Neural cell (in vitro differentiated cells): ENCODE measurements around the gene CNKSR1. TPM values are rescaled to one million over a fixed set of nuclear protein-coding genes. Genes with fewer than 3 reads are reported as not detected.

Source experiments
- H2AFZ ChIP-seq: fragments of 200-600, 300-800 bp; sonication (generic), shearing (Covaris generic); 2 replicates; pipeline ENCODE4 v1.6.0; 2014; ENCODE audit warnings: low read depth, mild to moderate bottlenecking, antibody characterized with exemption, low read length, moderate library complexity
- H3F3A ChIP-seq: fragments of 200-600 bp; shearing (Covaris generic); 2 replicates; pipeline ENCODE4 v1.6.1; 2016; ENCODE audit warnings: mild to moderate bottlenecking, moderate library complexity, mixed read lengths, antibody characterized with exemption, low read length; ENCODE audit not compliant: insufficient read depth, poor library complexity, severe bottlenecking
- H3K27ac ChIP-seq: fragments of 200-600, 300-800 bp; sonication (generic), shearing (Covaris generic); 2 replicates; pipeline ENCODE4 v1.5.1; 2014; ENCODE audit warnings: mild to moderate bottlenecking, low read length, moderate library complexity
- H3K27me3 ChIP-seq: fragments of 300-800, 200-600 bp; sonication (generic), shearing (Covaris generic); 2 replicates; pipeline ENCODE4 v1.6.0; 2014; ENCODE audit warnings: mild to moderate bottlenecking, low read depth, low read length, moderate library complexity; ENCODE audit not compliant: insufficient read depth
- H3K36me3 ChIP-seq: fragments of 300-800, 200-600 bp; sonication (generic), shearing (Covaris generic); 2 replicates; pipeline ENCODE4 v1.5.1; 2014; ENCODE audit warnings: mild to moderate bottlenecking, antibody characterized with exemption, low read length, moderate library complexity; ENCODE audit not compliant: insufficient read depth
- H3K4me2 ChIP-seq: fragments of 300-800, 200-600 bp; sonication (generic), shearing (Covaris generic); 2 replicates; pipeline ENCODE4 v1.6.0; 2014; ENCODE audit warnings: mild to moderate bottlenecking, low read length
- H3K4me3 ChIP-seq: fragments of 300-800, 200-600 bp; sonication (generic), shearing (Covaris generic); 2 replicates; pipeline ENCODE4 v1.5.1; 2014; ENCODE audit warnings: mild to moderate bottlenecking, low read length, moderate library complexity
- H3K79me2 ChIP-seq: fragments of 200-600 bp; shearing (Covaris generic); replicated peaks from 2 replicates; pipeline ENCODE4 v1.6.0; 2014; ENCODE audit warnings: mild to moderate bottlenecking, low read length, moderate library complexity; ENCODE audit not compliant: insufficient read depth
- H3K9ac ChIP-seq: fragments of 300-800, 200-600 bp; sonication (generic), shearing (Covaris generic); 2 replicates; pipeline ENCODE4 v1.6.1; 2016; ENCODE audit warnings: mild to moderate bottlenecking, low read length, mixed read lengths
- H3K9me2 ChIP-seq: fragments of 200-600 bp; shearing (Covaris generic); 2 replicates; pipeline ENCODE4 v1.6.1; 2016; ENCODE audit warnings: mild to moderate bottlenecking, low read length, mixed read lengths; ENCODE audit not compliant: insufficient read depth
- H3K9me3 ChIP-seq: fragments of 200-600, 300-800 bp; sonication (generic), shearing (Covaris generic); 2 replicates; pipeline ENCODE4 v1.6.1; 2016; ENCODE audit warnings: mild to moderate bottlenecking, mixed run types, low read length, moderate library complexity, mixed read lengths
- H4K20me1 ChIP-seq: fragments of 200-600 bp; shearing (Covaris generic); 2 replicates; pipeline ENCODE4 v1.6.1; 2016; ENCODE audit warnings: mild to moderate bottlenecking, mixed run types; ENCODE audit not compliant: insufficient read depth
- EP300 ChIP-seq: fragments of 450-650 bp; conservative IDR thresholded peaks from 2 replicates; pipeline ENCODE4 v1.6.1; 2014; ENCODE audit warnings: antibody characterized with exemption, mild to moderate bottlenecking, moderate library complexity; ENCODE audit not compliant: poor library complexity, severe bottlenecking
- EZH2 ChIP-seq: fragments of 200-600, 300-800 bp; shearing (Covaris generic), sonication (generic); IDR thresholded peaks from 2 replicates; pipeline ENCODE4 v1.6.1; 2014; ENCODE audit warnings: antibody characterized with exemption, low read length, borderline replicate concordance, mild to moderate bottlenecking; ENCODE audit not compliant: insufficient read depth, poor library complexity, severe bottlenecking
- MXI1 ChIP-seq: fragments of 450-650 bp; conservative IDR thresholded peaks from 2 replicates; pipeline ENCODE4 v1.6.1; 2014; ENCODE audit warnings: antibody characterized with exemption, mild to moderate bottlenecking; ENCODE audit not compliant: poor library complexity, severe bottlenecking
- POLR2AphosphoS5 ChIP-seq: IDR thresholded peaks from 2 replicates; pipeline ENCODE4 v1.6.1; 2012
- RAD21 ChIP-seq: fragments of 450-650 bp; conservative IDR thresholded peaks from 2 replicates; pipeline ENCODE4 v1.6.1; 2014; ENCODE audit warnings: antibody characterized with exemption, mild to moderate bottlenecking, moderate library complexity
- SMC3 ChIP-seq: fragments of 450-650 bp; conservative IDR thresholded peaks from 2 replicates; pipeline ENCODE4 v1.6.1; 2014; ENCODE audit warnings: antibody characterized with exemption, mild to moderate bottlenecking, moderate library complexity; ENCODE audit not compliant: poor library complexity
- TAF1 ChIP-seq: IDR thresholded peaks from 2 replicates; pipeline ENCODE4 v1.6.1; 2012; ENCODE audit warnings: low read depth
- polyA plus RNA-seq: library from polyadenylated mRNA; depleted of rRNA; stranded (reverse); fragments of >200 nt; gene quantifications from 2 replicates; pipeline ENCODE4 v1.2.3, GENCODE V29; 2014
- TF ChIP-seq, protein P1 (sequence below): fragments of 450-650 bp; IDR thresholded peaks from 2 replicates; pipeline ENCODE4 v1.5.1; 2014; ENCODE audit warnings: antibody characterized with exemption, mild to moderate bottlenecking, moderate library complexity; ENCODE audit not compliant: poor library complexity, severe bottlenecking
- TF ChIP-seq, protein P2 (sequence below): IDR thresholded peaks from 2 replicates; pipeline ENCODE4 v1.6.1; 2012; ENCODE audit warnings: borderline replicate concordance

Gene CNKSR1
- polyA plus RNA-seq, 1 donor from 2014 or later = 7.8 TPM

- H2AFZ ChIP-seq = peak within 1 kb of the TSS; percentile 95
- peak within 1 kb of the TSS; percentile 35 for H3K27ac ChIP-seq
- H3K36me3 ChIP-seq = no peaks in the 10 kb centered on the region
These were observed 8.7 kb upstream of the CNKSR1 start, which contains the start of gene C1orf232 for GRCh38 chr1:26168410-26169197. Gene C1orf232, minus strand, starts transcription at chr1:26168963. Its CDS starts 464 bp downstream, at chr1:26168499.

DNA sequence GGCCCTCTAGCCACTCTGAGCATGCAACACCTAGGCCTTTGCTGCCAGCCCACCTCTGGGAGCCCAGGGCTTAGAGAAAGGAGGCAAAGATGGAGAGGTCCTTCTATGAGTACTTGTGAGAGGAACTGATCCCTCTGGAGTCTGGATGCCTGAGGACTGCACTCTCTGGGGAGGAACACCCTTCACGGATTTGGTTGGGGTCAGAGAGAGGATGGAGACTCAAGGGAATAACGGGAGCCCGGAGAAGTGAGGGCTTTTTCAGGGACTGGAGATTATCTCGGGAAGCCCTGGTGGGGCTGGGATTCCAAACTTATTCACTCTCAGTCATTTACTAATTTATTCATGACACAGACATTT is 8.1 kb upstream of the CNKSR1 start:
- TF ChIP-seq MXI1 (no peak), EZH2 (no peak), EP300 (no peak), POLR2AphosphoS5 (no peak), RAD21 (no peak), TAF1 (no peak), SMC3 (no peak)
- TF ChIP-seq, protein P1, sequence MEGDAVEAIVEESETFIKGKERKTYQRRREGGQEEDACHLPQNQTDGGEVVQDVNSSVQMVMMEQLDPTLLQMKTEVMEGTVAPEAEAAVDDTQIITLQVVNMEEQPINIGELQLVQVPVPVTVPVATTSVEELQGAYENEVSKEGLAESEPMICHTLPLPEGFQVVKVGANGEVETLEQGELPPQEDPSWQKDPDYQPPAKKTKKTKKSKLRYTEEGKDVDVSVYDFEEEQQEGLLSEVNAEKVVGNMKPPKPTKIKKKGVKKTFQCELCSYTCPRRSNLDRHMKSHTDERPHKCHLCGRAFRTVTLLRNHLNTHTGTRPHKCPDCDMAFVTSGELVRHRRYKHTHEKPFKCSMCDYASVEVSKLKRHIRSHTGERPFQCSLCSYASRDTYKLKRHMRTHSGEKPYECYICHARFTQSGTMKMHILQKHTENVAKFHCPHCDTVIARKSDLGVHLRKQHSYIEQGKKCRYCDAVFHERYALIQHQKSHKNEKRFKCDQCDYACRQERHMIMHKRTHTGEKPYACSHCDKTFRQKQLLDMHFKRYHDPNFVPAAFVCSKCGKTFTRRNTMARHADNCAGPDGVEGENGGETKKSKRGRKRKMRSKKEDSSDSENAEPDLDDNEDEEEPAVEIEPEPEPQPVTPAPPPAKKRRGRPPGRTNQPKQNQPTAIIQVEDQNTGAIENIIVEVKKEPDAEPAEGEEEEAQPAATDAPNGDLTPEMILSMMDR = no peak
- TF ChIP-seq, protein P2, sequence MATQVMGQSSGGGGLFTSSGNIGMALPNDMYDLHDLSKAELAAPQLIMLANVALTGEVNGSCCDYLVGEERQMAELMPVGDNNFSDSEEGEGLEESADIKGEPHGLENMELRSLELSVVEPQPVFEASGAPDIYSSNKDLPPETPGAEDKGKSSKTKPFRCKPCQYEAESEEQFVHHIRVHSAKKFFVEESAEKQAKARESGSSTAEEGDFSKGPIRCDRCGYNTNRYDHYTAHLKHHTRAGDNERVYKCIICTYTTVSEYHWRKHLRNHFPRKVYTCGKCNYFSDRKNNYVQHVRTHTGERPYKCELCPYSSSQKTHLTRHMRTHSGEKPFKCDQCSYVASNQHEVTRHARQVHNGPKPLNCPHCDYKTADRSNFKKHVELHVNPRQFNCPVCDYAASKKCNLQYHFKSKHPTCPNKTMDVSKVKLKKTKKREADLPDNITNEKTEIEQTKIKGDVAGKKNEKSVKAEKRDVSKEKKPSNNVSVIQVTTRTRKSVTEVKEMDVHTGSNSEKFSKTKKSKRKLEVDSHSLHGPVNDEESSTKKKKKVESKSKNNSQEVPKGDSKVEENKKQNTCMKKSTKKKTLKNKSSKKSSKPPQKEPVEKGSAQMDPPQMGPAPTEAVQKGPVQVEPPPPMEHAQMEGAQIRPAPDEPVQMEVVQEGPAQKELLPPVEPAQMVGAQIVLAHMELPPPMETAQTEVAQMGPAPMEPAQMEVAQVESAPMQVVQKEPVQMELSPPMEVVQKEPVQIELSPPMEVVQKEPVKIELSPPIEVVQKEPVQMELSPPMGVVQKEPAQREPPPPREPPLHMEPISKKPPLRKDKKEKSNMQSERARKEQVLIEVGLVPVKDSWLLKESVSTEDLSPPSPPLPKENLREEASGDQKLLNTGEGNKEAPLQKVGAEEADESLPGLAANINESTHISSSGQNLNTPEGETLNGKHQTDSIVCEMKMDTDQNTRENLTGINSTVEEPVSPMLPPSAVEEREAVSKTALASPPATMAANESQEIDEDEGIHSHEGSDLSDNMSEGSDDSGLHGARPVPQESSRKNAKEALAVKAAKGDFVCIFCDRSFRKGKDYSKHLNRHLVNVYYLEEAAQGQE = no peak
- H3K36me3 ChIP-seq = no peaks in the 10 kb centered on the region
- peak overlapping the region; percentile 85 for H3K9ac ChIP-seq
- H3F3A ChIP-seq = no peaks in the 10 kb centered on the region
- H3K4me2 ChIP-seq = no peak overlapping the region
- H3K9me2 ChIP-seq = no peaks in the 10 kb centered on the region
- no peaks in the 10 kb centered on the region for H3K79me2 ChIP-seq
- no peaks in the 10 kb centered on the region for H3K9me3 ChIP-seq
- peak overlapping the region; percentile 35 for H3K27ac ChIP-seq
- peak overlapping the region; percentile 94 for H3K4me3 ChIP-seq
- no peaks in the 10 kb centered on the region for H3K27me3 ChIP-seq
- no peak overlapping the region for H2AFZ ChIP-seq
- H4K20me1 ChIP-seq = no peaks in the 10 kb centered on the region

More at GRCh38 chr1:26168410-26169197, 8.7 kb upstream of the CNKSR1 start, which contains the start of gene C1orf232:
- Histone ChIP-seq H3K4me3 (peak within 1 kb of the TSS; percentile 94), H3K79me2 (no peaks in the 10 kb centered on the region), H3K27me3 (peaks cover 4% of the 10 kb centered on the region), H3K9me3 (no peaks in the 10 kb centered on the region), H4K20me1 (no peaks in the 10 kb centered on the region), H3F3A (no peaks in the 10 kb centered on the region), H3K4me2 (peak within 1 kb of the TSS; percentile 82), H3K9ac (peak within 1 kb of the TSS; percentile 85), H3K9me2 (no peaks in the 10 kb centered on the region)
- no peak for TF ChIP-seq MXI1
